ENCODE results near the gene DCLK1. TPM values are rescaled to one million over a fixed set of nuclear protein-coding genes. Genes with fewer than 3 reads are reported as not detected.
"Not testable (repeated sequence)": the region's sequence is repeated elsewhere in the genome, so short reads cannot be mapped to it uniquely, and the experiment has no call there.

The DCLK1 gene
- total RNA-seq, 1 experiment from 2014 or later: 36.2 TPM

GRCh38 chr13:36102721-36103120, 28.5 kb downstream of the DCLK1 start:
- Mint-ChIP-seq H3K36me3 (ENCODE audit: insufficient read depth in 1 of 3, low read depth in 3 of 3) (no peaks in the 10 kb centered on the region; a peak in 1 of 7 replicates), H3K9me3 (no peaks in the 10 kb centered on the region), H3K4me1 (peaks cover 3 to 4% of the 10 kb centered on the region in 2 experiments; a peak in 2 of 4 replicates), H3K27ac (no peak overlapping the region; a peak in 1 of 7 replicates), H3K4me3 (no peak overlapping the region), H3K27me3 (ENCODE audit: low read depth) (no peaks in the 10 kb centered on the region)
- H2AK5ac ChIP-seq (ENCODE audit: insufficient read length, low read length): no peak overlapping the region
- no peak overlapping the region for H2BK5ac ChIP-seq (ENCODE audit: insufficient read length, low read length)
- H3T11ph ChIP-seq (ENCODE audit: low read length): no peak overlapping the region
- H3K9ac ChIP-seq (ENCODE audit: extremely low read depth, insufficient read length, low read length): no peak overlapping the region
- H3K9me3 ChIP-seq (ENCODE audit: control insufficient read depth, low read depth, low read length): no peaks in the 10 kb centered on the region
- no peak overlapping the region for H3K23ac ChIP-seq (ENCODE audit: insufficient read length, low read depth, low read length)
- no peaks in the 10 kb centered on the region for H3K23me2 ChIP-seq (ENCODE audit: insufficient read length, low read depth, low read length, poor library complexity, severe bottlenecking)
- H3K14ac ChIP-seq (ENCODE audit: insufficient read depth, low read length): no peak overlapping the region
- H3K4me1 ChIP-seq (ENCODE audit: insufficient read depth, low read length): no peaks in the 10 kb centered on the region; the same call in 1 of the 2 replicates
- H4K20me1 ChIP-seq (ENCODE audit: control insufficient read depth, insufficient read depth, insufficient read length): no peaks in the 10 kb centered on the region
- no peak for TF ChIP-seq CTCF (conservative IDR thresholded peaks at IDR 0.05)
- H3K79me2 ChIP-seq (ENCODE audit: insufficient read depth, low read length): no peaks in the 10 kb centered on the region
- H4K8ac ChIP-seq (replicated peaks; ENCODE audit: insufficient read length, low read depth, low read length): no peak overlapping the region
- H3K4me2 ChIP-seq (ENCODE audit: insufficient read depth, insufficient read length, low read length): no peak overlapping the region
- H2BK120ac ChIP-seq (ENCODE audit: low read depth, low read length, poor library complexity, severe bottlenecking): no peak overlapping the region
- H2BK12ac ChIP-seq (ENCODE audit: insufficient read length, low read depth, low read length): no peak overlapping the region
- no peak overlapping the region for H3K27ac ChIP-seq (ENCODE audit: insufficient read length, low read depth, low read length)
- H3K4ac ChIP-seq (ENCODE audit: low read depth, low read length): no peak overlapping the region
- no CpG with 5 or more reads among the region's 4 CpGs for WGBS (ENCODE audit: extremely low coverage, insufficient read length, low lambda C conversion rate)
- no peak overlapping the region for H4K5ac ChIP-seq (ENCODE audit: insufficient read length, low read depth, low read length)
- no peak overlapping the region for H3K56ac ChIP-seq (ENCODE audit: insufficient read length, low read depth, low read length)
- DNase-seq: no peak
- no peak overlapping the region for H4K91ac ChIP-seq (ENCODE audit: insufficient read length, low read depth, low read length)
- no peak overlapping the region for H2AFZ ChIP-seq (ENCODE audit: low read length)
- no peak overlapping the region for H2BK20ac ChIP-seq (ENCODE audit: low read depth, low read length, poor library complexity, severe bottlenecking)
- H3K79me1 ChIP-seq (ENCODE audit: insufficient read depth, low read depth, low read length, poor library complexity, severe bottlenecking): no peaks in the 10 kb centered on the region
- H3K27me3 ChIP-seq (ENCODE audit: insufficient read depth, low read length): no peaks in the 10 kb centered on the region
- no peak overlapping the region for H3K18ac ChIP-seq (ENCODE audit: insufficient read length, low read depth, low read length)
- H2BK15ac ChIP-seq (ENCODE audit: low read depth, low read length): no peak overlapping the region

GRCh38 chr13:36101907-36102306, 29.3 kb downstream of the DCLK1 start:
- not testable (repeated sequence) for H3K4me2 ChIP-seq (ENCODE audit: insufficient read depth, insufficient read length, low read length); H3K23ac ChIP-seq (ENCODE audit: insufficient read length, low read depth, low read length); H3K79me2 ChIP-seq (ENCODE audit: insufficient read depth, low read length); H3K9ac ChIP-seq (ENCODE audit: extremely low read depth, insufficient read length, low read length); H3K9me3 ChIP-seq (ENCODE audit: control insufficient read depth, low read depth, low read length); H3K27me3 Mint-ChIP-seq (ENCODE audit: low read depth); H3K14ac ChIP-seq (ENCODE audit: insufficient read depth, low read length); H4K8ac ChIP-seq (replicated peaks; ENCODE audit: insufficient read length, low read depth, low read length); H4K20me1 ChIP-seq (ENCODE audit: control insufficient read depth, insufficient read depth, insufficient read length); H3K27ac ChIP-seq (ENCODE audit: insufficient read length, low read depth, low read length); H2AK5ac ChIP-seq (ENCODE audit: insufficient read length, low read length); H3K4me1 Mint-ChIP-seq; H3K18ac ChIP-seq (ENCODE audit: insufficient read length, low read depth, low read length); H2AFZ ChIP-seq (ENCODE audit: low read length); H3K23me2 ChIP-seq (ENCODE audit: insufficient read length, low read depth, low read length, poor library complexity, severe bottlenecking); H2BK12ac ChIP-seq (ENCODE audit: insufficient read length, low read depth, low read length); H3K4me1 ChIP-seq (ENCODE audit: insufficient read depth, low read length); H3K27me3 ChIP-seq (ENCODE audit: insufficient read depth, low read length); H3K36me3 Mint-ChIP-seq (ENCODE audit: insufficient read depth in 1 of 3, low read depth in 3 of 3); H4K5ac ChIP-seq (ENCODE audit: insufficient read length, low read depth, low read length); H2BK15ac ChIP-seq (ENCODE audit: low read depth, low read length); H3K27ac Mint-ChIP-seq; DNase-seq; H3K56ac ChIP-seq (ENCODE audit: insufficient read length, low read depth, low read length); H2BK5ac ChIP-seq (ENCODE audit: insufficient read length, low read length); H3T11ph ChIP-seq (ENCODE audit: low read length); H3K9me3 Mint-ChIP-seq; H2BK120ac ChIP-seq (ENCODE audit: low read depth, low read length, poor library complexity, severe bottlenecking); H2BK20ac ChIP-seq (ENCODE audit: low read depth, low read length, poor library complexity, severe bottlenecking); H3K4ac ChIP-seq (ENCODE audit: low read depth, low read length); H3K79me1 ChIP-seq (ENCODE audit: insufficient read depth, low read depth, low read length, poor library complexity, severe bottlenecking); H3K4me3 Mint-ChIP-seq; H4K91ac ChIP-seq (ENCODE audit: insufficient read length, low read depth, low read length)
- no CpG with 5 or more reads among the region's 5 CpGs for WGBS (ENCODE audit: extremely low coverage, insufficient read length, low lambda C conversion rate)
